Occipital lobe (tissue), 2 donors: Measurements from ENCODE around the gene POU2F1. TPM values are rescaled to one million over a fixed set of nuclear protein-coding genes. Genes with fewer than 3 reads are reported as not detected.

Experiments used
- DNase-seq: peaks from one replicate; lab custom pipeline; 2025; lab: John Stamatoyannopoulos, UW
- total RNA-seq: library from RNA; depleted of rRNA; stranded (reverse); fragments of >200 nt; gene quantifications from one replicate; pipeline ENCODE4 v1.2.3, GENCODE V29; 2014

Gene POU2F1
- total RNA-seq, 1 donor from 2014 or later = 34.6 TPM

DNA sequence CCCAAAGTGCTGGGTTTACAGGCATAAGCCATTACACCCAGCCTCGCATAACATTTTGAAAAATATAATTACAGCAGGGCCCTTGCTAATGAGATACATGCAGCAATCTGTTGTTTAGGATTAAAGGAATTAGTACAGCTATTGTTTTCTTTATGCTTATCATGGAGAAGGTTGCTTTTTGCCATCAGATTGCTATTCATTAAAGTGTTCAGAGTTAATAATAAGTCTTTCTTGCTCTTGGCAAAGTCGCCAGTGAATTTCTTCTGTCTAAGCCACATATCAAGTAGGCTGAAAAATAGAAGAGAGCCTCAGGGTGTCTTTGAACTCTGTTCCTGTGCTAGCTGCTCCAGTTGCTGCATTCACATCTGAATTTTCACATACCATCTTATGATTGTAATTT, 144.1 kb downstream of the POU2F1 start:
- DNase-seq = no peak

DNA sequence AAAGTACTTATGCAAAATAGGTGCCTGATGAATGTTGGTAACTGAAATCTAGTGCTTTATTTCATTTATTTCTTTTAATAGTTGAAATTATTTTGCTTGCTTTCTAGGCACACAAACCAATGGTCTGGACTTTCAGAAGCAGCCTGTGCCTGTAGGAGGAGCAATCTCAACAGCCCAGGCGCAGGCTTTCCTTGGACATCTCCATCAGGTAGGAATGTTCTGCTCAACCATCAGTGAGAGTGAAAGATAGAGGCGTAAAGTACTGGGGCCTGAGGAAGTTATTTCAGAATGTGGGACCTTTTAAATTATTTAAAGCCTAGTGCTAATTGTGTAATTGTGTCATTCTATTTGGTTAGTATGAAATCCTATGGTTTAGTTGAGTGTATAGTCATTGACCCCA, 144.7 kb downstream of the POU2F1 start:
- no peak for DNase-seq

DNA sequence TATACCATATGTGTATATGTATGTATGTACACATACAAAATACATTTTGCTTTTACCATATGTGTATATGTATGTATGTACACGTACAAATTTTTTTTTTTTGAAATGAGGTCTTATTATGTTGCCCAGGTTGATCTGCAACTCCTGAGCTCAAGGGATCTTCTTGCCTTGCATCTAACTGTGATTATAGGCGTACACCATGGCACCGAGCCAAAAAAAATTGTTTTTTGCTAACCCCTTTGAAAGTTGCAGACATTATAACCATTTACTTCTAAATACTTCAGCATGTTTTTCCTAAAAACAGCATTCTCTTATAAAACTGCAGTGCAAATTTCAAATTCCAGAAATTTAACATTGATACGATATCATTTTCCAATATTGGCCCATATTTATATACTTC, 147.0 kb downstream of the POU2F1 start:
- DNase-seq = no peak

DNA sequence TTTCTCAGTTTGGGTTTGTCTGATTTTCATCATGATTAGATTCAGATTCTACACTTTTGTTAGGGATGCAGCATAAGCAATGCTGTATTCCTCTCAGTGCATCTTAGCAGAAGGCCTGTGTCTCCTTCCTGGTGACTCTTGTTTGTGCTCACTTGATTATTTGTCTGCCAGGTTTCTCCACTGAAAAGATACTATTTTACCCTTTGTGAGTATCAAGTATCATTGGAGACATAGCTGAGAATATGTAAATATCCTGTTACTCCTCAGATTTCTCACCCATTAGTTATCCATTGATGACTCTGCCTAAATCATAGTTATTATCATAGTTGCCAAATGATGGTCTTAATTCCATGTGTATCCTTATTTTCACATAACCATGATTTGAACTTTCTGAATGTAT, 148.5 kb downstream of the POU2F1 start:
- no peak for DNase-seq

DNA sequence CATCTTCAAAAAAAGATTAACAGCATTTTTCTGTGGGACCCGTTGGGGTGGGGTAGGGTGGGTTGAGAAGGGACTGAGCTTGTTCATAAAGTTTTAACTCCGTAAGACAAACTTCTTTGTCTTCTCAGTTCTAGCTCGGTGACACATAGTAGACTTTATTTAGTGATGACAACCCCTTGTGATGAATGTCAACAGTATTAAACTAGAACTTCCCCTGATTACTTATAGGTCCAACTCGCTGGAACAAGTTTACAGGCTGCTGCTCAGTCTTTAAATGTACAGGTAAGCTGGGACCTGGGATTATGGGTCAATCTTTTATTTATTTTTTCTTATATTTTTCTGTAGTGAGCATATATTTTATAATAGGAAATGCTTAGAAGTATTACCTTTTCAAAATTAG, 149.2 kb downstream of the POU2F1 start:
- DNase-seq = no peak

DNA sequence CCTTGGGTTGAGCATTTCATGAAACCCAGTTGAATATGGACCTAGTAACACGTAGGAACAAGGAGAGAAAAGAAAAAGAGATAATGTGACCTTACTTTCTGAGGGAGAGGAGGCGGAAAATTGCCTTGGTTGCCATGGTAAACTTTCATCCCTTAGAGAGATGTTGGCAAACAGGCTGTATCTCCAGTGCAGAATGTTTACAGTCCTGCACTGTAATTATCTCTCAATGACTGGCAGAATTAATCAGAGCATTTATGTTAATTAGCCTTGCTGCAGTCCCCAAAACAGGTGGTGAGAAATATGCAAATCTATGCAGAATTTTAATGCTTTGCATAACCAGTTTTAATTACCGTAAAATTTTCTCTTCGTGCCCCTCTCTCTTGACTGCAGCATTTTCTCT, 150.3 kb downstream of the POU2F1 start:
- no peak for DNase-seq

DNA sequence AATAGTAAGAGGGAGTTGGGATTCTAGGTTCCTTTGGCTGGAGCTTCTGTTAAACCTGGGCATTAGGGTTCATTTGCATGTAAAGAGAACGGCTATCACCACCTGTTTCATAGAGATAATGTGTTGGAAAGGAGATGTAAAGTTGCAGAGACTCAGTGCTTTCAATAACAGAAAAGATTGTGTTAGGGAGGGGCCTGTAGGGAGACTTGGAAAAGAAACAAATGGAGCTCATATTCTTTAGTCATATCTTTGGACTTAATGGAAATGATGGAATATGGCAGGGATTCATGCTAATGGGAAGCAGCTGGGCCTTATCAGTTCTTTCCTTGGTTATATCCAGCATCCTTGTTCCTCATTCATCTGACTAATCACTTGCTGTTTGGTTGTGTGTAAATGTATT, 152.7 kb downstream of the POU2F1 start:
- DNase-seq = no peak

DNA sequence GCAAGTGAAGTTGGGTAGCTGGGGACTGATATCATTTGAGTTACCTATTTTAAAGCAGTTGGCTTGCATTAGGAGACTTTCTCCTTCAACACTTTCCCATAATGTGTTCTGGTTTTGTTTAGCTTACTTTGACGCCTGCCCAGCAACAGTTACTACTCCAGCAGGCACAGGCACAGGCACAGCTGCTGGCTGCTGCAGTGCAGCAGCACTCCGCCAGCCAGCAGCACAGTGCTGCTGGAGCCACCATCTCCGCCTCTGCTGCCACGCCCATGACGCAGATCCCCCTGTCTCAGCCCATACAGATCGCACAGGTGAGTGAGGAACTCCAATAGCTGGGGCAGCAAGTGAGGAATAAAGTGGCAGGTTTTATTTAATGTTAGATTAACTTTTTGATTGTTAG, 153.3 kb downstream of the POU2F1 start:
- no peak for DNase-seq

DNA sequence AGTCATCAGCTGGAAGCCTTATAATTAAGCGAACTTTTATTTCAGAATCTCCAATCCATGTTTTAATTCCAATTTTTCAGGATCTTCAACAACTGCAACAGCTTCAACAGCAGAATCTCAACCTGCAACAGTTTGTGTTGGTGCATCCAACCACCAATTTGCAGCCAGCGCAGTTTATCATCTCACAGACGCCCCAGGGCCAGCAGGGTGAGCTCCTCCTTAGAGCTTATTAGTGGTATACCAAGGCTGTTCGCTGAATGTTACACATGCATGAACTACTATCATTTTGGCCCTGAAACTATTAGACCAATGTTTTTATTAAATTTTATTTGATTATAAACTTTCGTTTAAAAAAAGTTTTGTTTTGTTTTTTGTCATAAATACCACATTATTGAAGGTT, 155.3 kb downstream of the POU2F1 start:
- DNase-seq = no peak

DNA sequence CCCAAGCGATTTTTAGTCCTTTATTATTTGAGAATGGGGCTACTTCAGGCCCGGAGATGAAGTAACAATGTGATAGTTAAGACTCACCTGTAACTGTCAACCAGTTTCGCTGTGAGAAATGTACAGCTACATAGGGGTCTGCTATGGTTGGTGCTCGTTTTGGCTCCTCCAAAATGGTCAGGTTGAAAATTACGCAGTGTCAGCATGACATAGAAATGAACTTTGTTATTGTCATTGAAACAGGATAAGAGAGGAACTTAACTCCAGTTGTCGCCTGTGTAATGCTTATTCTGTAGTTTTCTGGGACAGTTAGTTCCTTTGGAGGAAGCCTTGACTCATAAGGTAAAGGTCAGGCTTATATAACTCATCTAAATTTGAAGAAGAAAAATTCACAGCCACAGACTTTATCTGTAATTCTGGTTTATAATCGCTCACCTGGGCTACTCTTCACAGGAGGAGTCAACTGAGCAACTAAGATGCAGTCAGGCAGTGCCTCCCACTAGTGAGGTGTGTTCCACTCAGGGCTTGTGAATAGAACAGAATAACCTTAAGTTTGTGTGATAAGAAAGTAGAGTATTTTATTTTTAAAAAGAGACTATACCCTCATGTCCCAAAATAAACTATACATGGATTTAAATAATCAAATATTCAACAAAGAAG, 166.7 kb downstream of the POU2F1 start:
- no peak for DNase-seq

DNA sequence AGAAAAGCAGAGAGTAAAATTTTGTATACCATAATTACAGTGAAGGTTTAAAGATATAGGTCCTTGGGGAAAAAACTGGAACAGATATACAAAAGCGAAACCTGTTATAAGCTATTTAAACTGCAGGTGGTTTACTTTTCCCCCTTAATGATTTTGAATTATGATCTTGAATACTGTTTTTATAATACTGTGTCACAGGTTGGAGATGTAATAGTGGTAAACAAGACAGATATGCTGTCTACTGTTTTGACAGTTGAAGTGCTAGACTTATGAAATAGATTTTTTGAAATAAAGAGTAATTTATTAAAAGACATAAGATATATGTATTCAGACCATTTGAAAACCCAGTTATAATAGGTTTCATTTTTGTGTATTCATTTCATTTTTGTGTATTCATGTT, 168.3 kb downstream of the POU2F1 start:
- DNase-seq = no peak

DNA sequence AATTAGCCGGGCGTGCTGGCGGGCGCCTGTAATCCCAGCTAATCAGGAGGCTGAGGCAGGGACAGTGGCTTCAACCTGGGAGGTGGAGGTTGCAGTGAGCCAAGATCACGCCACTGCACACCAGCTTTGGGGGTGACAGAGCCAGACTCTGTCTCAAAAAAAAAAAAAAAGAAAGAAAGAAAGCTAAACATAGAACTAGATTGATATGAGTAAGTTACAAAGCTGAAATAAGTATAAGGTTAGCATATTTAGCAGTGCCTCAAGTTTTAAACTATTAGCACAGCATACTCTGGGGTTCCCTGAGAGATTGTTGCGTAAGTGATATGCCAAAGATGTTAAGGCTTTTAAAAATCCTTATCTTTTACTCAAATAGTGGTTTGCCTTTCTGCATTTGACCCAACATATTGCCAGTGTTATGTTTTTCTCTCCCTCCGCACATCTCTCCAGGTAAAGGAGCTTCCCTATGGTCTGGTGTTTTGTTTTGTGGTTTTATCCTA, 171.6 kb downstream of the POU2F1 start:
- no peak for DNase-seq

DNA sequence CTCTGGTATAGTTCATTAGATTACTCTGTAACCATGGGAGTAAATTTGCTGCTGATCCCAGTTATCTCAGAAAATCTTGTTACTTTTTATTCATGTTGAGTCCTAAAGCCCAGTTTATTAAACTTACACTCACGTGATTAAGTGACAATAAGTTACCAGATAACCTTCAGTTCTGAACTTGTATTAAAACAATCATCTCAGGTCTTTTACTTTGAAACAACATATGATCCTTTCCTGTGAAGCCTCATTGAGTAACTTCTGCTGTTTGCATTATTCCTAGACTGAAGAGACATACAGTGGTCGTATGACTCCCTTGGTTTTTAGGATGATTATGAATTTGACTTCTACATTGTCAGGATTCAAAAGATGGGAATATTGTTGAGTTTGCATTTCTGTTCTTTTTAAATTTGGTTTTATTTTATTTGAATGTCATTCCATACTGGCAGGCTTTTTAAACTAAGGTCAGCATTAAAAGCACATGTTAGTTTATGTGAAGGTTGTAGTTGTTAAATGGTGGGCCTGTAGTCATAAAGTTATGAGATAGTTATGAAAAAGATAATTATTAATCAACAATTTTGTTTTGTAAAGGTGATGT, 179.8 kb downstream of the POU2F1 start:
- DNase-seq = no peak

DNA sequence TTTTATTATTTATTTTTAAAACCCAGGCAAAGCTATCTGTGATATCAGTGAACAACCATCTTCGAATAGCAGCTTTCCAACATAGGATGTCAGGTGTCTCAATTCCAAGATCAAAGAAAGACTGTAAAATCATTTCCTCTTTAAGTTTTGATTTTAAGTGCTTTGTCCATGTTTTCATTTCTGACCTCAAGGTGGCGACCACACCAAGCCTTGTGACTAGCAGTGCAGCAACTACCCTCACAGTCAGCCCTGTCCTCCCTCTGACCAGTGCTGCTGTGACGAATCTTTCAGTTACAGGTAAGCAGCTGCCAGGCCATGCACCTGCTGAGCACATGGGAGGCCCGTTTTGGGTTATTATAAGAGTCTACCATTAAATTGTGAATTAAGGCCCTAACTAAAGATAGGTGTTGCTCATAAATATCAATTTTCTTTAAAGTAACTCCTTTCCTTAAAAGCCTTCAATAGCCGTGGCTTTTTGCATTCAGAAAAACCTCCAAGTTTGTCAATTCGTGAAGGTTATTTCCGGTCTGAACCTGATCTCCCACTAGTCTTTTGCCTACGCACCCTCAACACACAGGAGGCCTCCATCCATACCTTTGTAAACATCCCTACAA, 180.7 kb downstream of the POU2F1 start:
- DNase-seq = peak; percentile 4

DNA sequence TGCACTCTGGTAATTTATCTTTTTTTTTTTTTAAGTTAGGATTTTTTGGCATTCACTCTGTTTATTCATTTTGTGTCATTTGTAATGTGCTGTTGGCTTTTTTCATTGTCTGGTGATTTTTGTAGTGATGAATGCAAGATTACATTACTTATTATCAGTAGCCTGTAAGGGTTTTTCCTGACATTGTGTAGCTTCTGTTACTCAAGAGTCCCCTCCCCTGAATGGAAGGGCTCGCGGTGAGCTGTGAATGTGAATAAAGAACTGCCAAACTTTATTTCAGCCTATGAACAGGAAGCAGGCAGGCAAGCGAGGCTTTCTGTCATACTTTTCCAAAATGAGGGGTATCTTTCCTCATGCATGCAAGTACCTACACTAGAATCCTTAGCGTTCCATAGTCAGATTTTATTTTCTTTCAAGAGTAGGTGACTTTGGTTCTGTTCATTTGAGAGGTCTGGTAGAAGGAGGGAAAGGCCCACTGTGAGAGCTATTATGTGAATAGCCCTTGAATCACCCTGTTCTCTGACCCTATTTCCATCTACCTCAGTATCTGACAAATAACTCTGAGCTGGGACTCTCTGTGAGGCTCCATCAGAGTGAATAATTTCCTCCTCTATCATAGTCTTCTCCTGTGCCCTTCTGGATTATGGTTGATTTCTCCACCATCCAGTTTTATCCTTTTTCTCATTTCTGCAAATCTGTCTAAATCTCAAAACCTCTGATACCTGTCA, 183.6 kb downstream of the POU2F1 start:
- no peak for DNase-seq

DNA sequence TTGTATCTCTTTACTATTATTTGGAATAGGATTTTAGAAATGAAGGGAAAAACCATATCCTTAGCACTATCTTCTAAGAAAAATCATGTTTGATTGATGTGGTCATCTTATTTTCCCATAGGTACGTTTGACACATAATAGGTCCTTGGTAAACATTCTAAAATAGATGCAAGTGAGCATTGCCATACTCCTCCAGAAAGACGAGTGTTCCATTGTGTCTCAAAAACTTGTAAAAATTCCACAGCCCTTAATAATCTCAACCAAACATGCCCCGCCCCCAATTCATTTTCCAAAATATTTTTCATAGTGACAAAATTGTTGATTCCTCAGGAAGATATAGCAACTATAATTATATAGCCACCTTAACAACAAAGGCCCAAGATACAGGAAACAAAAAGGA, 184.2 kb downstream of the POU2F1 start:
- DNase-seq = no peak

DNA sequence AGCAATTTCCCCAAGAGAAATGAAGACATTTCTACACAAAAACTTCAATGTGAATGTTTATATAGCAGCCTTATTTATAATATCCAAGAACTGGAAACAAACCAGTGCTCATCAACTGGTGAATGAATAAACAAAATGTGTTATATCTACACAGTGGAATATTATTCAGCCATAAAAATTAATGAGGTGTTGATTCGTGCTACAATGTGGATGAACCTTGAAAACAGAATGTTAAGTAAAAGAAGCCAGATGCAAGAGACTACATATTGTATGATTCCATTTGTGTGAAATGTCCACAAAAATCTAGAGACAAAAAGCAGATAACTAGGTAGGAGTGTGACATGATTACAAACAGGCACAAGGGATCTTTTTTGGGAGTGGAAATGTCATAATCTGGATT, 187.7 kb downstream of the POU2F1 start:
- no peak for DNase-seq

DNA sequence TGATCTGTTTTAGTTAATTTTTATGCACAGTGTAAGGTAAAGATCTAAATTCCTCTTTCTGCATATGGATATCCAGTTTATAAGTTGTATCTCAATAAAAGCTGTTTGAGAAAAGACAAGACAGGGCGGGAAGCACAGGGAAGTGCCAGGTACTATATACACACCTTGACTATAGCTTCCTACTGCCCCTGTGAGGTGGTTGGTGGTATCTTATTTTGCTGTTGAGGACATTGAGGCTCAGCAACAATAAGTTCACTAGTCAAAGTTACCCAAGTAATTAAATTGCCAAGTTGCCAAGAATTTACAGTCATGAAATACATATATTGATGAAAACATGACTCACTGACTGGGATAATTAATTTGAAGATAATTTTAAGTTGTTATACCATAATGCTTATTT, 188.5 kb downstream of the POU2F1 start:
- no peak for DNase-seq

DNA sequence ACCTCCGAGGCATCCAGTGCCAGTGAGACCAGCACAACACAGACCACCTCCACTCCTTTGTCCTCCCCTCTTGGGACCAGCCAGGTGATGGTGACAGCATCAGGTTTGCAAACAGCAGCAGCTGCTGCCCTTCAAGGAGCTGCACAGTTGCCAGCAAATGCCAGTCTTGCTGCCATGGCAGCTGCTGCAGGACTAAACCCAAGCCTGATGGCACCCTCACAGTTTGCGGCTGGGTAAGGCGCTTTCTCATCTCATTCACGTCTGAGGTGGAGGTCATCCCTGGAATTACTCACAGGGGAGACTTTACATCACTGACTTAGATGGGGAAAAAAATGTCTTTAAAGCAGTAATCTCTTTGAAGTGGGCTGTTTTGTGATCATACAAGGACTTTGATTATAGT, 191.4 kb downstream of the POU2F1 start:
- DNase-seq = peak; percentile 15

DNA sequence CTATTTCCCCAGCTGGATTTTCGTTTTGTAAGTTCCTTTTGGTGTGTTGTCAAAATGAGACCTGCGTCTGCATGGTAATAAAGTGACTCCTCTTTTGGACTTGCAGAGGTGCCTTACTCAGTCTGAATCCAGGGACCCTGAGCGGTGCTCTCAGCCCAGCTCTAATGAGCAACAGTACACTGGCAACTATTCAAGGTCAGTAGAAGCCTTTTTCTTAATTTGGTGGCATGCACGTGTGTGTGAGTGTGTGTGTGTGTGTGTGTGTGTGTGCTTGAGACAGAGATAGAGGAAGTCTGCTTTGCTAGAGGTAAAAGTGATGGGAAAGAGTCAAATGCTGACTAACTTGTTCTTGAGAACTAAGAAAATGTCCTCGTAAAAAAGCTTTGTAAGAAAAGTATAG, 192.2 kb downstream of the POU2F1 start:
- DNase-seq = no peak

DNA sequence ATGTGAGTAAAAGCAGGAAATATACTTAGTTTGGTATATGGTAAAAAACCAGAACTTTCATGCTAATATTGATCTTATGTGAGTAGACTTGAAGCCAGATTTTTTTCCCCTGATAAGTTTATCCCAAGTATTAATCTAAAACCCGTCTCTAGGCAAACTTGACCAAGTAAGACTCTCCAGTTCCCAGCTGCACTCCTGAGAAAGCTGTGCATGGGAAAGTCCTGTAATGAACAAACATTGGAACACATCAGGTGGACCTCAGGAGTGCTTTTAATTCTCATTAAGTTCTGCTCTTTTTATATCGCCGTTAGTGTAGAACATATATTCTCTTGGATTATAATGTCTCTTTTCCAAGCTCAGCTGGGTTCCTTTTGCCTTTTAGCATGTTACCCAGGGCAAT, 192.6 kb downstream of the POU2F1 start:
- no peak for DNase-seq

DNA sequence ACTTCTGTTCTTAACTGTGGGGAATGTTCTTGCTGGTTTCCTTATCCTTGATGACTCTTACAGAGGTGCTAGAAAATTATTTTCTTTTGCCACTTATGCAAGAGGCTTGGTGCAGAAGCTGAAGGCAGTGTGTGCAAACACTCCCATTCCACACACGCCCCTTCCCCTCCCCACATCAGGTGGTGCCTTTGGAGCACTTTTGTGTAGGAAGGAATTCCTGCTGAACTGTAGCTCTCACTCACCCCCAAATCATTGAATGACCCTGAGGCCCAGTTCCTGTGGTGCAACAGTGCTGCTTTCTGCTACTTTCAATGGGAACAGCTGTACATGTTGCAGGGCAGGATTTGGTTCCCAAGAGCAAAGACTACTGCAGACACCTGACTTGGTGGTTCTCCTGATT, 195.8 kb downstream of the POU2F1 start:
- DNase-seq = no peak
